Transverse colon (tissue), 4 donors: ENCODE data around the gene PSMD11.

Experiments
- CTCF ChIP-seq, 5 experiments: fragments of 200-600 bp in 3 of 5; fragments of 450-650 bp in 2 of 5; sonication (generic) in 3 of 5; IDR thresholded peaks; 1 replicate in 2 of 5; 2 replicates in 3 of 5; pipeline ENCODE4 v1.5.1; 2016 to 2017; ENCODE audit warnings: antibody characterized with exemption in 5 of 5, inconsistent platforms in 3 of 5, mild to moderate bottlenecking in 2 of 5, moderate library complexity in 1 of 5
- POLR2A ChIP-seq: fragments of 450-650 bp; IDR thresholded peaks from one replicate; pipeline ENCODE4 v1.6.1; 2016; ENCODE audit warnings: antibody characterized with exemption, mild to moderate bottlenecking, moderate library complexity
- POLR2AphosphoS5 ChIP-seq, 3 donors: sonication (generic); formaldehyde crosslinking; IDR thresholded peaks; one replicate each; pipeline ENCODE4 v1.6.1; 2016; ENCODE audit warnings: antibody characterized with exemption in 3 of 3

- TF ChIP-seq CTCF (IDR thresholded peaks at IDR 0.05) (no peak), POLR2AphosphoS5 (IDR thresholded peaks at IDR 0.05) (no peak), POLR2A (no peak)
Observed at GRCh38 chr17:32470405-32471167, 26.3 kb downstream of the PSMD11 start.
